GM18505 (cell line): ENCODE data around the gene MFRP.

Experiments used
- ATAC-seq: cut with Tn5 transposase; IDR thresholded peaks from one replicate; pipeline ENCODE4 v1.9.1; 2021; ENCODE audit not compliant: unreplicated experiment
- POLR2A ChIP-seq: IDR thresholded peaks from 4 replicates; pipeline ENCODE4 v1.6.1; 2011; ENCODE audit warnings: borderline replicate concordance; ENCODE audit not compliant: insufficient read depth, insufficient read length; ENCODE audit errors: extremely low read depth

Gene MFRP

GRCh38 chr11:119318240-119319135, 28.0 kb downstream of the MFRP start:
- no peak for TF ChIP-seq POLR2A
- no peak for ATAC-seq

DNA sequence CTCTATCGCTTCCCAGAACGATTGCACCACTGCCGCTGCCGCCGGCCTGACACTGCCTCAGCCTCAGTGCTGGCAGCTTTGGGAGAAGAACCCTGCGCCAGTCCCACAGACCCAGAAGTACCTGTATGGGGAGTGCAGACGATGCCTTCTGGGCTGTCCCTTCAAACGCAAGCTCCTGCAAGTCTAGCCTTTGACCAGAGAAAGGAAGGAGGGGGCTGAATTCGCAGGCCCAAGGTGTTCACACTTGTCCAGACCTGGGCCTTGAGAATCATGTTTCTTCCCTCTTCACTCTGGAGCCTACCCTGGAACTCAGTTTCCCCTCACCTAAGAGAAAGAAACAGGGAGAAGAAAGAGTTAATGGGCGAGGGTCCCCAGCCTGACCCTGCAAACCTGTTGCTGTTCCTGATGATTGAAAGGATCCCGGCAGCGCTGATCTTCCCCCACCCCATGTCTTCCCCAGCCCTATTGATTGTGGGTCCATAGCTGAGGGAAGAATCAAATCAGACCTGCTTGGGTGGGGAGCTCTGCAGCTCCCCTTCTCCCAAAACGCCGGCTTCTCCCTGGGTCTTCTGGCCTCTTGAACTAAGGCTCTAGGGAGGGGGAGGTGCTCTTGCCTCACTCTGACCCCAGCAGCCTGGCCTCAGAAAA, 28.8 kb downstream of the MFRP start:
- TF ChIP-seq POLR2A = no peak
- no peak for ATAC-seq

DNA sequence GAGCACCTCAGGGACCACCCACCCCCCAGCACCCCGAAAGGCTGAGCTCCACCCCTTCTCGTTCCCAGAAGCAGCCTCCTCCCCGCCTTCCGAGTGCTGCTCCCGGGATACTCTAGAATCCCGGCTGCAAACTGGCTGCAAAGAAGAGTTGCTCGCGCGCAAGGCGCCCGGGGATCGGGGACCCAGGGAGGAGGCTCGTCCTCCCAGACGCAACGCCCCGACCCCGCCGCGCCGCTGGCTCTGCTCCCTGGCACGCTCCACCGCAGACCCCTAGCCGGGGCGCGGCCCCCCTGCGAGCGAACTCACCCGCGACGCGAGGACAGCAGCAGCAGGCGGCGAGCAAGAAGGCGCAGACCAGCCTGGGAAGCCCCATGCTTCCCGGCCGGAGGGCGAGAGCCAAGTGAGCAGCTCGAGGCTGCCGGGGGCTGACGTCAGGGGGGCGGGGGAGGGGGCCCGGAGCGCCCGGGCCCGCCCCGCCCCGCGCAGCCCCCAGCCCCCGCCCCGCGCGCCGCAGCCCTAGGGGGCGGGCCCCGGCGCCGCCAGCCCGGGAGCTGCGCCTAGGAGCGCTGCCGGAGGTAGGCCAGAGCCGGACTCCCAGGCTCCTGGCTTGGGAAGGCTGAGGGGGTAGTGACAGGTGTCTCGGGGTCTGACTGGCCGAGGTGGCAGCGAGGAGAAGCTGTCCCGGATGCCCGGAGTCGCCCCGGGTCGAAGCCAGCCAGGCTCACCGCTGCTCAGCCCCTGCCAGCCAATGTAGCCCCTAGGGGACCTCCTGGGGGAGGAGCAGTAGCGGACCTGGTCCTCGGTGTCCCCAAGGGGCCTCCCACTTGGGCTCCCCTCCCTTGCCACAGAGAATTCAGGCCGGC, 29.5 kb downstream of the MFRP start, which contains the start of gene MCAM:
Gene MCAM, minus strand, starts transcription at position 402 of the 863 bp plus-strand sequence. Its CDS starts 29 bp downstream, at position 373.
- TF ChIP-seq POLR2A = no peak
- ATAC-seq = no peak

GRCh38 chr11:119316016-119316728, 30.3 kb downstream of the MFRP start:
- TF ChIP-seq POLR2A = no peak
- ATAC-seq = no peak

DNA sequence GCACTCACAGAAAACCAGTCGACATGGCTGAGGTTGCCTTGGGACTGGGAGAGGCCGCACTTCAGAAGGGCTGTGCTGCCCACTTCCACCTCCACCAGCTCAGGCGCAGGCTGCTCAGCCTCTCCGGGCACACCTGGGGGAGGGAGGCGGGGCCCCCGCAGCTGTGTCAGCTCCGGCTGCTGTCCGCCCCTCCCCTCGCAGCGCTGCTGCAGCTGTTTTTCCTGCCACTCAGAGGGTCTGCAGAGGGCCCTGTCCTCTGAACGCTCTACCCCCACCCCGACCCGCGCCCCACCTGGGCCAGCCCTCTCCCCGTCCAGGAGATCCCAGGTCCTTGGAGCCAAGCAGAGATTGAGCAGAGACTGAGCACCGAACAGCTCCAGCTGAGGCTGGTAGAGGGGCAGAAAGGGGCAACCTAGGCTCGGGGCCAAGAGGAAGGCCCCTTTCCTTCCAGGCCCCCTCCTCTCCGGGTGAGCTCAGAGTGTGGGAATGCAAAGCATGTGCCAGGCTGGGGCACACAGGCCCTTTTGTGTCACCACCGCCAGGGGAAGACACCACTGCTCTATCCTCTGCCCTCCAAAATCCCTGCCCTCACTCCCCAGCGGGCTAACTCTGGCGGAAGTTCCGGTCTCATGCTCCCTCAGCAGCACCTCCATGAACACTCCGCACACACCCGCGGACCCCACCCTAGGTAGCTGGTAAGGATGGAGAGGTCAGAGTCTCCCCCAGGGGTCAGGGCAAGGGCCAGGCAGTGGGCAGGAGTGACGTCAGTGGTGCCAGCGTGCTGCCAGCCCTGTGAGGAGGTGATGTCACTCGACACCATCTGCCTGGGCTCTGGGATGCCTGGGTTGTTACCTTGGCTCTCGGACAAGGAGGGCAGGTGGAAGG, 31.1 kb downstream of the MFRP start:
- TF ChIP-seq POLR2A = no peak
- no peak for ATAC-seq

DNA sequence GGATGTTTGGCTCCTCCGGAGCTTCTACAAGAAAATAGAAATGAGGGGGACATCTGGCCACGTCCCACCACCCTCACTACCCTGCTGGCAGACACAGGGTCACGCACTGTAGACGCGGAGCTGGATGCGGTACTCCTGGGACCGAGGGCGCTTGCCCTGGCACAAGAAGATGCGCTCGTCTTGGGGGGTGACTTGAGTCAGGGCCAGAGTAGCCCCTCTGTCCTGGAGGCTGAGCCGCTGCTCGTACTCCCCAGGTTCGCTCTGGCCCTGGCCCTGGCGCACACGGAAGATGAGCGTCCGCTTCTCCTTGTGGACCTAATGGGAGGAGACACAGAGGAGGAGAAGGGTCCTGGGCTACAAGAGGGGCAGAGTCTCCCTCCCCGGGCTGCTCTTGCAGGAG, 31.8 kb downstream of the MFRP start:
- ATAC-seq = no peak

GRCh38 chr11:119310682-119311052, 35.8 kb downstream of the MFRP start:
- TF ChIP-seq POLR2A = no peak
- no peak for ATAC-seq

More for the DNA sequence above, 31.8 kb downstream of the MFRP start:
- TF ChIP-seq POLR2A = no peak

GRCh38 chr11:119309953-119310681, 36.4 kb downstream of the MFRP start:
- ATAC-seq = no peak
- no peak for TF ChIP-seq POLR2A

- TF ChIP-seq POLR2A = no peak
- no peak for ATAC-seq
Observed at GRCh38 chr11:119309411-119309810, 37.1 kb downstream of the MFRP start.

- TF ChIP-seq POLR2A = no peak
- no peak for ATAC-seq
Observed at GRCh38 chr11:119307974-119308373, 38.5 kb downstream of the MFRP start.

DNA sequence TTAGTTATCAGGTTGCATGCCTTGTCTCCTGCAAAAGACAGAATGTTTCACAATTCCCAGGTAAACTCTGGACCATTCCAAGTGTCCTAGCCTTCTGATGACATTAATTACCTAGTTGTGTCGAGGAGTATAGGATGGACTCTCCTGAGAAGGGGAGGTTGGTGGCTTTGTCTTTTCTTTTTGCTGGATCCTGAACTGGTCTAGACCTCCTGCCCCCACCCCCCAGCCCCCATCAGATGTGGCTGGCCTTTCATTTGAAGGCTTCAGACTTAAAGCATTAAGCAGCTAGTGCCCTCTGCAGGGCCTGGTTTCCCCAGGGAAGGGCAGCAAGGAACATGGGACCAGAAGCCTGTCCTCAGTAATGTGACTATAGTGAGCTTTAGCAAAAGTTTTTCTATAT, 39.3 kb downstream of the MFRP start:
- no peak for TF ChIP-seq POLR2A

More for the DNA sequence above, 39.3 kb downstream of the MFRP start:
- no peak for ATAC-seq
